Natural killer cell (primary cell): ENCODE data around the gene MRPL57. TPM values are rescaled to one million over a fixed set of nuclear protein-coding genes. Genes with fewer than 3 reads are reported as not detected.

ENCODE experiments used
- ATAC-seq, 3 donors: fragments of 150-1000 bp in 2 of 3; fragments of 200-7000 bp in 1 of 3; cut with Tn5 transposase; 1 replicate in 1 of 3; 2 replicates in 2 of 3; pipeline ENCODE4 v1.10.0; 2021; ENCODE audit warnings: mild to moderate bottlenecking in 2 of 3, moderate library complexity in 2 of 3
- DNase-seq, 2 donors: peaks; one replicate each; pipeline versions ENCODE4 v3.0.0 to v3.0.0-alpha.2; 2013 to 2021; ENCODE audit warnings: mixed read lengths in 1 of 2
- H3K27ac ChIP-seq: one replicate; pipeline ENCODE4 v1.5.1; 2013; ENCODE audit warnings: mild to moderate bottlenecking, low read length
- H3K27me3 ChIP-seq: one replicate; pipeline ENCODE4 v1.6.1; 2013; ENCODE audit warnings: low read length; ENCODE audit not compliant: control insufficient read depth, insufficient read depth
- H3K36me3 ChIP-seq: one replicate; pipeline ENCODE4 v1.6.1; 2013; ENCODE audit warnings: low read length; ENCODE audit not compliant: control insufficient read depth, insufficient read depth
- H3K4me1 ChIP-seq: one replicate; pipeline ENCODE4 v1.6.1; 2013; ENCODE audit warnings: low read length; ENCODE audit not compliant: control insufficient read depth, insufficient read depth
- H3K4me3 ChIP-seq: one replicate; pipeline ENCODE4 v1.5.1; 2013; ENCODE audit warnings: low read length
- H3K9me3 ChIP-seq: one replicate; pipeline ENCODE4 v1.6.1; 2013; ENCODE audit warnings: low read length; ENCODE audit not compliant: control insufficient read depth, insufficient read depth
- H3K27ac Mint-ChIP-seq, 2 donors: one replicate each; pipeline ENCODE4 v1.8.0; 2022; ENCODE audit warnings: mild to moderate bottlenecking in 2 of 2, mixed read lengths in 2 of 2, moderate library complexity in 1 of 2
- H3K27me3 Mint-ChIP-seq, 2 donors: one replicate each; pipeline ENCODE4 v1.8.0; 2022; ENCODE audit warnings: low read depth in 2 of 2, mixed read lengths in 2 of 2
- H3K36me3 Mint-ChIP-seq: one replicate; pipeline ENCODE4 v1.8.0; 2022; ENCODE audit warnings: mixed read lengths
- H3K4me1 Mint-ChIP-seq, 2 donors: one replicate each; pipeline ENCODE4 v1.8.0; 2022; ENCODE audit warnings: mixed read lengths in 2 of 2
- H3K4me3 Mint-ChIP-seq: one replicate; pipeline ENCODE4 v1.8.0; 2022; ENCODE audit warnings: mild to moderate bottlenecking, moderate library complexity, mixed read lengths
- H3K9me3 Mint-ChIP-seq, 2 donors: one replicate each; pipeline ENCODE4 v1.8.0; 2022; ENCODE audit warnings: mixed read lengths in 2 of 2
- CTCF ChIP-seq: fragments of 200-600 bp; IDR thresholded peaks from one replicate; pipeline ENCODE4 v1.8.0; 2022; ENCODE audit warnings: antibody characterized with exemption
- WGBS: methylation state at CpG from one replicate; pipeline ENCODE4 v1.1.7; 2013; ENCODE audit warnings: missing lambda C conversion rate; ENCODE audit not compliant: insufficient coverage; 5-methylcytosine and 5-hydroxymethylcytosine counted together
- intact Hi-C: fragments of 100-400 bp; cut with micrococcal nuclease; formaldehyde crosslinking; loops from one replicate; pipeline ENCODE4 v1.14.2; 2022
- total RNA-seq, 4 donors: library from RNA; stranded (reverse); fragments of 120-200 nt in 1 of 4; gene quantifications; one replicate each; pipeline versions ENCODE4 v1.2.3 to v1.2.4, GENCODE V29; 2013 to 2022

The MRPL57 gene
- total RNA-seq, 3 donors from 2014 or later (not counting 1 experiment from before 2014, with no cell fraction given) = 7.8 to 9.9 (median 8.3) TPM

- H3K4me1 ChIP-seq = peaks cover 25% of the 10 kb centered on the region
- no peaks in the 10 kb centered on the region for H3K9me3 ChIP-seq
- no peak overlapping the region for H3K27ac ChIP-seq
- ATAC-seq (no peak), DNase-seq (no peak)
- peak overlapping the region; percentile 97 for H3K4me3 Mint-ChIP-seq
- no peak for TF ChIP-seq CTCF
- H3K9me3 Mint-ChIP-seq = no peaks in the 10 kb centered on the region
- peak overlapping the region; percentile 94 to 96 for H3K27ac Mint-ChIP-seq
- H3K4me3 ChIP-seq = peak overlapping the region; percentile 95
- H3K36me3 ChIP-seq = peaks cover 12% of the 10 kb centered on the region
- H3K4me1 Mint-ChIP-seq = peaks cover 33 to 34% of the 10 kb centered on the region in 2 donors
- H3K27me3 Mint-ChIP-seq = no peaks in the 10 kb centered on the region
- H3K27me3 ChIP-seq = no peaks in the 10 kb centered on the region
- H3K36me3 Mint-ChIP-seq = peaks cover 6% of the 10 kb centered on the region
- 93% methylated on average over 12 of the region's 12 CpGs for WGBS
- intact Hi-C loops = no loop called here
Observed at GRCh38 chr13:21139374-21139773, 37.1 kb upstream of the MRPL57 start.

GRCh38 chr13:21142766-21143165, 33.7 kb upstream of the MRPL57 start:
- Histone ChIP-seq H3K27ac (no peak overlapping the region), H3K4me3 (no peak overlapping the region), H3K27me3 (no peaks in the 10 kb centered on the region), H3K4me1 (peaks cover 22% of the 10 kb centered on the region), H3K9me3 (no peaks in the 10 kb centered on the region), H3K36me3 (peaks cover 28% of the 10 kb centered on the region)
- Mint-ChIP-seq H3K36me3 (peaks cover 14% of the 10 kb centered on the region), H3K4me1 (peaks cover 35 to 44% of the 10 kb centered on the region in 2 donors), H3K27me3 (no peaks in the 10 kb centered on the region), H3K4me3 (peak overlapping the region; percentile 35), H3K9me3 (no peaks in the 10 kb centered on the region), H3K27ac (peak overlapping the region; percentile 63 to 77)
- intact Hi-C loops = no loop called here
- TF ChIP-seq CTCF = no peak
- DNase-seq (no peak), ATAC-seq (no peak)
- WGBS = 95% methylated on average over 2 of the region's 3 CpGs

GRCh38 chr13:21147827-21148226, 28.6 kb upstream of the MRPL57 start:
- peaks cover 16 to 21% of the 10 kb centered on the region in 2 donors for H3K4me1 Mint-ChIP-seq
- DNase-seq (peak in 1 of 2 donors; percentile 12), ATAC-seq (no peak)
- H3K36me3 Mint-ChIP-seq = peaks cover 19% of the 10 kb centered on the region
- 85% methylated on average over 4 of the region's 4 CpGs for WGBS
- no peak overlapping the region for H3K27ac ChIP-seq
- H3K4me1 ChIP-seq = no peaks in the 10 kb centered on the region
- no peaks in the 10 kb centered on the region for H3K27me3 Mint-ChIP-seq
- no peak overlapping the region for H3K4me3 ChIP-seq
- no peak overlapping the region for H3K4me3 Mint-ChIP-seq
- no peaks in the 10 kb centered on the region for H3K27me3 ChIP-seq
- H3K27ac Mint-ChIP-seq = peak overlapping the region; percentile 7 to 55
- H3K9me3 ChIP-seq = no peaks in the 10 kb centered on the region
- no peaks in the 10 kb centered on the region for H3K9me3 Mint-ChIP-seq
- intact Hi-C loops = no loop called here
- peaks cover 32% of the 10 kb centered on the region for H3K36me3 ChIP-seq
- no peak for TF ChIP-seq CTCF

- Mint-ChIP-seq H3K4me1 (peaks cover 7 to 12% of the 10 kb centered on the region in 2 donors), H3K4me3 (no peak overlapping the region), H3K9me3 (no peaks in the 10 kb centered on the region), H3K27ac (peak overlapping the region; percentile 7 to 53), H3K36me3 (peaks cover 14% of the 10 kb centered on the region), H3K27me3 (no peaks in the 10 kb centered on the region)
- intact Hi-C loops = no loop called here
- no peak for ATAC-seq
- no peak overlapping the region for H3K4me3 ChIP-seq
- DNase-seq = no peak
- no peaks in the 10 kb centered on the region for H3K4me1 ChIP-seq
- H3K27ac ChIP-seq = no peak overlapping the region
- no peaks in the 10 kb centered on the region for H3K27me3 ChIP-seq
- H3K36me3 ChIP-seq = peaks cover 23% of the 10 kb centered on the region
- no peak for TF ChIP-seq CTCF
- no peaks in the 10 kb centered on the region for H3K9me3 ChIP-seq
- WGBS = 99% methylated on average over 5 of the region's 5 CpGs
Observed at GRCh38 chr13:21148557-21149258, 27.8 kb upstream of the MRPL57 start.
